Progenitor cell of endocrine pancreas (in vitro differentiated cells): ENCODE data around the gene TMEM147. TPM values are rescaled to one million over a fixed set of nuclear protein-coding genes. Genes with fewer than 3 reads are reported as not detected.

Experiments used
- DNase-seq: peaks from one replicate; pipeline ENCODE4 v3.0.0; 2021; ENCODE audit warnings: low spot score; ENCODE audit not compliant: unreplicated experiment
- H3K27ac Mint-ChIP-seq: 2 replicates; pipeline ENCODE4 v1.8.0; 2021; ENCODE audit warnings: mild to moderate bottlenecking, moderate library complexity, mixed read lengths
- H3K27me3 Mint-ChIP-seq: 2 replicates; pipeline ENCODE4 v1.8.0; 2021; ENCODE audit warnings: mixed read lengths
- H3K36me3 Mint-ChIP-seq: 2 replicates; pipeline ENCODE4 v1.8.0; 2022; ENCODE audit warnings: mixed read lengths; ENCODE audit not compliant: insufficient read depth
- H3K4me1 Mint-ChIP-seq: 2 replicates; pipeline ENCODE4 v1.8.0; 2021; ENCODE audit warnings: low read depth, mixed read lengths
- H3K4me3 Mint-ChIP-seq: 2 replicates; pipeline ENCODE4 v1.8.0; 2021; ENCODE audit warnings: low read depth, mild to moderate bottlenecking, moderate library complexity, mixed read lengths
- H3K9me3 Mint-ChIP-seq: 2 replicates; pipeline ENCODE4 v1.8.0; 2021; ENCODE audit warnings: low read depth, mixed read lengths
- CTCF ChIP-seq: fragments of 200-600 bp; sonication (generic); IDR thresholded peaks from one replicate; pipeline ENCODE4 v1.5.0; 2021; ENCODE audit warnings: antibody characterized with exemption, mild to moderate bottlenecking; ENCODE audit not compliant: unreplicated experiment
- total RNA-seq: library from RNA; stranded (reverse); gene quantifications from 2 replicates; pipeline ENCODE4 v1.2.1, GENCODE V29; 2021

The TMEM147 gene
- total RNA-seq, 1 donor from 2014 or later, result 95.2 TPM

GRCh38 chr19:35560677-35561076 lies 15.3 kb downstream of the TMEM147 start:
- TF ChIP-seq CTCF, result no peak
- Mint-ChIP-seq H3K4me1 (no peaks in the 10 kb centered on the region), H3K4me3 (no peak overlapping the region), H3K27me3 (peaks cover 71% of the 10 kb centered on the region), H3K9me3 (no peaks in the 10 kb centered on the region), H3K36me3 (no peaks in the 10 kb centered on the region), H3K27ac (no peak overlapping the region)
- no peak for DNase-seq

- peaks cover 64% of the 10 kb centered on the region for H3K27me3 Mint-ChIP-seq
Observed at GRCh38 chr19:35561436-35561835, 16.0 kb downstream of the TMEM147 start.

DNA sequence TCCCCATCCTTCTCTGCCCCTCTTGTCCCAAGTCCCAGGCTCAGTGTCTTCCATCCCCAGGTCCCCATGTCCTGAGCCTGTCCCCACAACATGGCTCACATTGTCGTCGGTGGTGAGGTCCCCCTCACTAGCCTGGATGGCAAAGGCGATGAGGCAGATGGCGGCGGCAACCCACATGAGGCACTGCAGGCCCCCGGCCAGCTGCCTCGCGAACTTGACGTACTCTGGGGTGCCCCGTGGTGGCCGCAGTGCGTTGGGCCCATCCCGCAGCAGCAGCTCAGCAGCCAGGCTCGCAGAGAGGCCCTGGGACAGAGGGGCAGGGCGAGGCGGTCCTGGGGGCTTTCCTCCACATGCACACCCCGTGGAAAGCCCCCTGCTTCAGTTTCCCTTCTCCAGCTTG lies 16.9 kb downstream of the TMEM147 start:
- H3K36me3 Mint-ChIP-seq, result no peaks in the 10 kb centered on the region
- H3K27ac Mint-ChIP-seq, result no peak overlapping the region
- no peaks in the 10 kb centered on the region for H3K4me1 Mint-ChIP-seq
- H3K4me3 Mint-ChIP-seq, result no peak overlapping the region
- peaks cover 61% of the 10 kb centered on the region for H3K27me3 Mint-ChIP-seq
- no peaks in the 10 kb centered on the region for H3K9me3 Mint-ChIP-seq
- no peak for TF ChIP-seq CTCF
- no peak for DNase-seq

More at GRCh38 chr19:35561436-35561835, 16.0 kb downstream of the TMEM147 start:
- Mint-ChIP-seq H3K4me1 (no peaks in the 10 kb centered on the region), H3K9me3 (no peaks in the 10 kb centered on the region), H3K27ac (no peak overlapping the region), H3K36me3 (no peaks in the 10 kb centered on the region), H3K4me3 (no peak overlapping the region)
- no peak for TF ChIP-seq CTCF
- DNase-seq, result no peak

- TF ChIP-seq CTCF, result no peak
- H3K27me3 Mint-ChIP-seq, result peaks cover 58% of the 10 kb centered on the region
- no peak overlapping the region for H3K27ac Mint-ChIP-seq
- H3K36me3 Mint-ChIP-seq, result no peaks in the 10 kb centered on the region
- no peak overlapping the region for H3K4me3 Mint-ChIP-seq
- no peaks in the 10 kb centered on the region for H3K4me1 Mint-ChIP-seq
- no peak for DNase-seq
- no peaks in the 10 kb centered on the region for H3K9me3 Mint-ChIP-seq
Observed at GRCh38 chr19:35562776-35563175, 17.4 kb downstream of the TMEM147 start.

GRCh38 chr19:35563207-35563829 lies 17.9 kb downstream of the TMEM147 start, which contains the start of gene ATP4A:
ATP4A (minus strand) TSS chr19:35563658; CDS start chr19:35563629, 29 bp downstream.
- Mint-ChIP-seq H3K27ac (no peak within 1 kb of the TSS), H3K9me3 (no peaks in the 10 kb centered on the region), H3K27me3 (peaks cover 56% of the 10 kb centered on the region), H3K4me3 (no peak within 1 kb of the TSS), H3K4me1 (no peaks in the 10 kb centered on the region), H3K36me3 (no peaks in the 10 kb centered on the region)
- DNase-seq, result no peak
- no peak for TF ChIP-seq CTCF
